PC-3 (cell line): ENCODE data around the gene SOCS2. TPM values are rescaled to one million over a fixed set of nuclear protein-coding genes. Genes with fewer than 3 reads are reported as not detected.

Experiments used
- ATAC-seq: fragments of 200-7000 bp; cut with Tn5 transposase; 2 replicates; pipeline ENCODE4 v1.9.1; 2020; ENCODE audit warnings: mild to moderate bottlenecking, moderate library complexity
- BruUV-seq: library from RNA; stranded (reverse); fragments of 400-500 nt; replicated peaks from 2 replicates; lab custom pipeline; 2021; lab: Mats Ljungman, UMichigan
- CTCF ChIA-PET: fragments of 300-600 bp; sonication (Branson Sonifier 250); formaldehyde crosslinking; loops from one replicate; lab custom pipeline; 2022; ENCODE audit warnings: antibody characterized with exemption; lab: Charles Lee
- POLR2A ChIA-PET: fragments of 300-600 bp; sonication (Branson Sonifier 250); formaldehyde crosslinking; loops from one replicate; lab custom pipeline; 2022; ENCODE audit warnings: antibody characterized with exemption; ENCODE audit not compliant: unreplicated experiment; lab: Charles Lee
- DNase-seq: peaks from one replicate; pipeline ENCODE4 v3.0.0-alpha.2; 2015
- H2AFZ ChIP-seq: fragments of 300-600 bp; sonication (generic); 2 replicates; pipeline ENCODE4 v1.6.0; 2016; ENCODE audit warnings: antibody characterized with exemption, low read length
- H3F3A ChIP-seq: fragments of 300-600 bp; sonication (generic); one replicate; pipeline ENCODE4 v1.6.0; 2017; ENCODE audit warnings: antibody characterized with exemption, low read length, control low read depth, mild to moderate bottlenecking; ENCODE audit not compliant: unreplicated experiment
- H3K27ac ChIP-seq: fragments of 300-600 bp; sonication (generic); 2 replicates; pipeline ENCODE4 v1.5.1; 2016; ENCODE audit warnings: mild to moderate bottlenecking, low read length
- H3K27me3 ChIP-seq: fragments of 300-600 bp; sonication (generic); 2 replicates; pipeline ENCODE4 v1.6.1; 2016; ENCODE audit warnings: low read length, mixed read lengths
- H3K36me3 ChIP-seq: fragments of 300-600 bp; sonication (generic); 2 replicates; pipeline ENCODE4 v1.6.1; 2016; ENCODE audit warnings: low read depth, mixed run types, low read length, mixed read lengths
- H3K4me1 ChIP-seq: fragments of 300-600 bp; sonication (generic); 2 replicates; pipeline ENCODE4 v1.5.1; 2016; ENCODE audit warnings: low read length; ENCODE audit not compliant: insufficient read depth
- H3K4me2 ChIP-seq: fragments of 300-600 bp; sonication (generic); 2 replicates; pipeline ENCODE4 v1.6.0; 2016; ENCODE audit warnings: low read length
- H3K4me3 ChIP-seq: fragments of 300-600 bp; sonication (generic); 2 replicates; pipeline ENCODE4 v1.5.1; 2016; ENCODE audit warnings: mild to moderate bottlenecking, low read length, mixed read lengths
- H3K79me2 ChIP-seq: fragments of 300-600 bp; sonication (generic); 2 replicates; pipeline ENCODE4 v1.6.1; 2017; ENCODE audit warnings: low read length, mixed read lengths
- H3K9ac ChIP-seq: fragments of 300-600 bp; sonication (generic); 2 replicates; pipeline ENCODE4 v1.6.0; 2016; ENCODE audit warnings: mild to moderate bottlenecking, low read length
- H3K9me2 ChIP-seq: fragments of 300-600 bp; sonication (generic); replicated peaks from 2 replicates; pipeline ENCODE4 v1.6.1; 2016; ENCODE audit warnings: mixed run types, low read length, mixed read lengths
- H3K9me3 ChIP-seq: fragments of 300-600 bp; sonication (generic); 2 replicates; pipeline ENCODE4 v1.6.1; 2016; ENCODE audit warnings: low read length, mixed read lengths
- H4K20me1 ChIP-seq: fragments of 300-600 bp; sonication (generic); 2 replicates; pipeline ENCODE4 v1.6.1; 2016; ENCODE audit warnings: low read length, mixed read lengths
- EZH2 ChIP-seq: fragments of 300-600 bp; sonication (generic); IDR thresholded peaks from one replicate; pipeline ENCODE4 v1.6.1; 2017; ENCODE audit warnings: antibody characterized with exemption, mild to moderate bottlenecking, low read length; ENCODE audit not compliant: unreplicated experiment
- EZH2phosphoT487 ChIP-seq: fragments of 300-600 bp; sonication (generic); IDR thresholded peaks from 2 replicates; pipeline ENCODE4 v1.6.1; 2018; ENCODE audit warnings: mild to moderate bottlenecking, antibody characterized with exemption, low read length, borderline replicate concordance
- intact Hi-C: fragments of 100-400 bp; cut with micrococcal nuclease; formaldehyde crosslinking; loops from 2 replicates; pipeline ENCODE4 v1.9.0; 2023
- total RNA-seq: library from RNA; depleted of rRNA; stranded (reverse); fragments of >200 nt; gene quantifications from 2 replicates; pipeline ENCODE4 v1.2.3, GENCODE V29; 2014
- TF ChIP-seq, protein P1 (sequence below): fragments of 300-600 bp; sonication (generic); conservative IDR thresholded peaks from 2 replicates; pipeline ENCODE4 v1.5.1; 2017; ENCODE audit warnings: antibody characterized with exemption, low read depth, mild to moderate bottlenecking, low read length

SOCS2 gene
- total RNA-seq, 1 experiment from 2014 or later, result 28.9 TPM

DNA sequence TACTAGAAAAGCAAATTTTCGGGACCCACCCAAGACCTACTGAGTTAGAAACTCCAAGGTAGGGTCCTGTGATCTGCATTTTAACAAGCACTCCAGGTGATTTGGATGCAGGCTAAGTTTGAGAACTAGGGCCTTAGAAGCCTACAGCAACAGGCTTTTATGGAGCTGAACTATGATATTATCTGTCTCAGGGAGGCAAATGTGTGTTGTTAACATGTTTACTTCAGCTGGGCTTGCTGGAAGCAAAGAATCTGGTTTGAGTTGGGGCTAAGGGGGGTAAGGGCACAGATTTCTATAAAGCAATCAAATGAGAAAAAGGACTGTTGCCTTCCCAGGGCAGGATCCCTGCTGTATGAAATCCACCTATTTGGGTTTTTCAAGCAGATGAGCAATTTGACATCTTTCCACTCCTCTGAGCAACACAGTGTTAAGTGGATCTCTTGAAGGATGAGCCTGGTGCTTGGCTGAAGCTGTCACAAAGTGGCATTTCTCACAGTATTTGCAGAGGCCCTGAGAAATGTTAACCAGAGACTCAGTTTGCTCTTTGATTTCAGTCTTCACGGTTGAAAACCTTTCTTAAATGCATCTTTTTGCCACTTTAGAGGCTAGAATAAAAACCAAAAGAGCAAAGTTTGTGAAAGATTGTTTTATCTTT, 36.2 kb upstream of the SOCS2 start:
- Histone ChIP-seq H3K9me3 (no peaks in the 10 kb centered on the region), H3K4me1 (no peaks in the 10 kb centered on the region), H3K4me2 (no peak overlapping the region), H3K27ac (no peak overlapping the region), H2AFZ (no peak overlapping the region), H3K4me3 (no peak overlapping the region), H3F3A (no peaks in the 10 kb centered on the region), H3K27me3 (no peaks in the 10 kb centered on the region), H3K79me2 (no peaks in the 10 kb centered on the region), H3K36me3 (no peaks in the 10 kb centered on the region), H4K20me1 (no peaks in the 10 kb centered on the region), H3K9ac (no peak overlapping the region), H3K9me2 (no peaks in the 10 kb centered on the region)
- ChIA-PET CTCF (no interaction called here), POLR2A (no interaction called here)
- intact Hi-C loops, result no loop called here
- BruUV-seq, result no TSS peak
- no peak for DNase-seq
- ATAC-seq, result no peak
- TF ChIP-seq, protein P1, sequence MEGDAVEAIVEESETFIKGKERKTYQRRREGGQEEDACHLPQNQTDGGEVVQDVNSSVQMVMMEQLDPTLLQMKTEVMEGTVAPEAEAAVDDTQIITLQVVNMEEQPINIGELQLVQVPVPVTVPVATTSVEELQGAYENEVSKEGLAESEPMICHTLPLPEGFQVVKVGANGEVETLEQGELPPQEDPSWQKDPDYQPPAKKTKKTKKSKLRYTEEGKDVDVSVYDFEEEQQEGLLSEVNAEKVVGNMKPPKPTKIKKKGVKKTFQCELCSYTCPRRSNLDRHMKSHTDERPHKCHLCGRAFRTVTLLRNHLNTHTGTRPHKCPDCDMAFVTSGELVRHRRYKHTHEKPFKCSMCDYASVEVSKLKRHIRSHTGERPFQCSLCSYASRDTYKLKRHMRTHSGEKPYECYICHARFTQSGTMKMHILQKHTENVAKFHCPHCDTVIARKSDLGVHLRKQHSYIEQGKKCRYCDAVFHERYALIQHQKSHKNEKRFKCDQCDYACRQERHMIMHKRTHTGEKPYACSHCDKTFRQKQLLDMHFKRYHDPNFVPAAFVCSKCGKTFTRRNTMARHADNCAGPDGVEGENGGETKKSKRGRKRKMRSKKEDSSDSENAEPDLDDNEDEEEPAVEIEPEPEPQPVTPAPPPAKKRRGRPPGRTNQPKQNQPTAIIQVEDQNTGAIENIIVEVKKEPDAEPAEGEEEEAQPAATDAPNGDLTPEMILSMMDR, result no peak
- no peak for TF ChIP-seq EZH2phosphoT487
- TF ChIP-seq EZH2, result no peak

DNA sequence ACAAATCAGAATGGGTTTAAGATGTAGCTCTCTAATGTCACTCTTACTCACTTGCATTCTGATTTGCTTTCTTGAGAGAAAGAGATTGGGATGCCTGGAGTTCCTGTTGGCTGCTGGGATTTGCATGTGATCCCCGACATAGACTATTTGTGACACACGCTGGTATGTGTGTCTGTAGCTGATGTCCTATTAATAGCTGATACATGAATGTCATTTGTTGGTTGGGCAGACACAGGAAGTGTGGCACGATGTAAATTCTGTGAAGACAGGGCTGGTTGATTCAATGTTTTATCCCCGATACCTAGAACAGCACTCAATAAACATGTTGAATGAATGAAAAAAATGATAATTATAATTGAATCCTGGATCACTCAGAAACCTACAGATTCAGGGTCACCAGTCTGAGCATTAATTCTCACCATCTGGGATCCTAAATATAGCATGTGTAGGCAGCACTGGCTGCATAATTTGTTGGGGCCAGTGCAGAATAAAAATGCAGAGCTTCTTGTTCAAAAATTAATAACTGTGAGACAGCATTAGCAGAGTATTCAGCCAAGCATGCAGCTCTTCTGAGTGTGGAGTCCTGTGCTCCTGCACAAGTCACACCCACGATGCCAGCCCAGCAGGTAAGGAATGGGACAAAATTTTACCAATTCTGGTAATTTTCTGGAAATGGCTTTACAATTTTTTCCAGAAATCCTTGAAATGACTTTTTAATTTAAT, 35.5 kb upstream of the SOCS2 start:
- H3K36me3 ChIP-seq, result no peaks in the 10 kb centered on the region
- H2AFZ ChIP-seq, result no peak overlapping the region
- H3K4me3 ChIP-seq, result no peak overlapping the region
- no peaks in the 10 kb centered on the region for H3F3A ChIP-seq
- H3K4me2 ChIP-seq, result no peak overlapping the region
- TF ChIP-seq, protein P1, result no peak
- TF ChIP-seq EZH2phosphoT487 (no peak), EZH2 (no peak)
- H3K4me1 ChIP-seq, result no peaks in the 10 kb centered on the region
- ATAC-seq, result no peak
- intact Hi-C loops, result no loop called here
- ChIA-PET POLR2A (no interaction called here), CTCF (no interaction called here)
- no peaks in the 10 kb centered on the region for H3K27me3 ChIP-seq
- no peak overlapping the region for H3K9ac ChIP-seq
- H3K9me2 ChIP-seq, result no peaks in the 10 kb centered on the region
- H3K27ac ChIP-seq, result no peak overlapping the region
- no TSS peak for BruUV-seq
- H4K20me1 ChIP-seq, result no peaks in the 10 kb centered on the region
- H3K79me2 ChIP-seq, result no peaks in the 10 kb centered on the region
- no peak for DNase-seq
- H3K9me3 ChIP-seq, result no peaks in the 10 kb centered on the region

GRCh38 chr12:93537769-93538168, 34.7 kb upstream of the SOCS2 start:
- H3K9me3 ChIP-seq, result no peaks in the 10 kb centered on the region

More at GRCh38 chr12:93537769-93538168, 34.7 kb upstream of the SOCS2 start:
- Histone ChIP-seq H3F3A (no peaks in the 10 kb centered on the region), H3K9ac (no peak overlapping the region), H3K36me3 (no peaks in the 10 kb centered on the region), H3K4me1 (no peaks in the 10 kb centered on the region), H3K79me2 (no peaks in the 10 kb centered on the region), H3K4me2 (no peak overlapping the region), H4K20me1 (no peaks in the 10 kb centered on the region), H3K27me3 (no peaks in the 10 kb centered on the region), H2AFZ (no peak overlapping the region), H3K4me3 (no peak overlapping the region), H3K9me2 (no peaks in the 10 kb centered on the region), H3K27ac (no peak overlapping the region)
- DNase-seq, result no peak
- BruUV-seq, result no TSS peak
- intact Hi-C loops, result no loop called here
- CTCF ChIA-PET, result no interaction called here
- no peak for ATAC-seq
- POLR2A ChIA-PET, result no interaction called here
- TF ChIP-seq, protein P1, result peak; percentile 36; the same call in 1 of the 2 replicates
- TF ChIP-seq EZH2, result no peak
